HT1080 (cell line): ENCODE measurements around the gene GDAP1L1. TPM values are rescaled to one million over a fixed set of nuclear protein-coding genes. Genes with fewer than 3 reads are reported as not detected.

Experiments
- DNase-seq: peaks from one replicate; pipeline ENCODE4 v3.0.0-alpha.2; 2015; ENCODE audit warnings: low read depth
- polyA plus RNA-seq, 2 experiments: library from polyadenylated mRNA; depleted of rRNA; stranded (reverse); fragments of >200 nt; gene quantifications; 2 replicates each; pipeline ENCODE4 v1.2.3, GENCODE V29; 2015
- total RNA-seq: library from RNA; depleted of rRNA; stranded (reverse); fragments of >200 nt; shearing (Covaris generic); gene quantifications from 2 replicates; pipeline ENCODE4 v1.2.3, GENCODE V29; 2014; rRNA removed

The GDAP1L1 gene
- total RNA-seq, result 0.03 TPM in 1 of 2 replicates, not detected in the other
- 0.06 TPM in 1 of 2 replicates, not detected in the other for polyA plus RNA-seq (2015; cell fraction: cytosol; rRNA removed)
- polyA plus RNA-seq (2015; cell fraction: nucleus; rRNA removed), result not detected in 2 replicates

- no peak for DNase-seq
Measured at GRCh38 chr20:44247131-44247571, at the start of gene GDAP1L1. TSS of gene GDAP1L1 (plus strand) at chr20:44247308. CDS start at chr20:44247335, 27 bp downstream.

- no peak for DNase-seq
Measured at GRCh38 chr20:44198872-44199271, 48.2 kb upstream of the GDAP1L1 start.

- no peak for DNase-seq
Measured at GRCh38 chr20:44199877-44200276, 47.2 kb upstream of the GDAP1L1 start.

GRCh38 chr20:44200371-44200770, 46.7 kb upstream of the GDAP1L1 start:
- DNase-seq, result no peak

- no peak for DNase-seq
Measured at GRCh38 chr20:44200983-44201382, 46.1 kb upstream of the GDAP1L1 start.

- DNase-seq, result no peak
Measured at GRCh38 chr20:44203161-44203560, 43.9 kb upstream of the GDAP1L1 start.

DNA sequence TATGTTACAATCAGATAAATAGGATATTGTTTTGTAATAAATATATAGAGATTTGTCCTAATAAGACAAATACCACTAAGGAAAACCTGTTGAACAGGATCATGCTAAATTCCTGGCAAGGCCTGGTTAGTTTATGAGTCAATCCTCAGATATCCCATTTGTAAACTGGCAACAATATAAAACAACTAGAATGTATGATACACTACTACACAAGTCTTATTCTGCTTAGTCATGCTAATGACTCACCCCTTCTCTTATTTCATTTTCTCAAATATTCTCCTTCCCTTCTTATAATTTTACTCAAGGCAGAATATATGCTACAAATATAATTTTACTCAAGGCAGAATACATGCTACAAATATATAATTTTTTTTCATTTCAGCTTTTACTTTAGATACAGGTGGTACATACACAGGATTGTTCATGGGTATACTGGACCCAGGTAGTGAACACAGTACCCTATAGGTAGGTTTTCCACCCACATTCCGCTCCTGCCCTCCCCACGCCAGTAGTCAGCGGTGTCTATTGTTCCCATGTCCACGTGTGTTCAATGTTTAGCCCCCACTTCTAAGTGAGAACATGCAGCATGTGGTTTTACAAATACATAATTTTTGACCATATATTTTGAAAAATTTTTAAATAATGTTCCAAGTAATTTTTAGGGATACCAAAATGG, 42.8 kb upstream of the GDAP1L1 start:
- peak; percentile 93 for DNase-seq

DNA sequence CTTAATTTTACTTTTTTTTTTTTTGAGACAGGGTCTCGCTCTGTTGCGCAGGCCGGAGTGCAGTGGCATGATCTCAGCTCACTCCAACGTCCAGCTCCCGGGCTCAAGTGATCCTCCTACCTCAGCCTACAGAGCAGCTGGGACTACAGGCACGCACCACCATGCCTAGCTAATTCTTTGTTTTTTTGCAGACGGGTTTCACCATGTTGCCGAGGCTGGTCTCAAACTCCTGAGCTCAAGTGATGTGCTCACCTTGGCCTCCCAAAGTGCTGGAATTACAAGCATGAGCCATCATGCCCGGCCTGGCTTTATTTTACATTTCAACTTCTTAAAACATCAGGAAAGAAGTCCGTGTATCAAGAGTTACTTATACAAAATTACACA, 42.3 kb upstream of the GDAP1L1 start:
- DNase-seq, result no peak

DNA sequence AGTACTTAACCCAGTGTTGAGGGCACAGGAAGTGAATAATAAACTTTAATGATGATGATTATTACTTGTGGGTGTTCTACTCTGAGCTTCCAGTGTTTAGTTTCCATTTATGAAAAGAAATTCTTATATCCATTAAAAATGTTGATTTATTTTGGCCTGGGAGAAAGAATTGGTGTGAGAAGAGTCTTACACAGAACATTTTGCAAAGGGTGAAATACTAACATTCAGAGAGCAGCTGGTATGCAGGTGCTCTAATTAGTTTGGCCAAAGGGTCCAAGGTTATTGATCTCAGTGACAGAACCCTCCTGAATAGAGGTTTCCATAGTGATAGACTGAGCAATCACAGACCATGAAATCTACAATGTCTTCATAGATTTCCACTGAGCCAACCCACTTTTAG, 41.0 kb upstream of the GDAP1L1 start:
- DNase-seq, result no peak

DNA sequence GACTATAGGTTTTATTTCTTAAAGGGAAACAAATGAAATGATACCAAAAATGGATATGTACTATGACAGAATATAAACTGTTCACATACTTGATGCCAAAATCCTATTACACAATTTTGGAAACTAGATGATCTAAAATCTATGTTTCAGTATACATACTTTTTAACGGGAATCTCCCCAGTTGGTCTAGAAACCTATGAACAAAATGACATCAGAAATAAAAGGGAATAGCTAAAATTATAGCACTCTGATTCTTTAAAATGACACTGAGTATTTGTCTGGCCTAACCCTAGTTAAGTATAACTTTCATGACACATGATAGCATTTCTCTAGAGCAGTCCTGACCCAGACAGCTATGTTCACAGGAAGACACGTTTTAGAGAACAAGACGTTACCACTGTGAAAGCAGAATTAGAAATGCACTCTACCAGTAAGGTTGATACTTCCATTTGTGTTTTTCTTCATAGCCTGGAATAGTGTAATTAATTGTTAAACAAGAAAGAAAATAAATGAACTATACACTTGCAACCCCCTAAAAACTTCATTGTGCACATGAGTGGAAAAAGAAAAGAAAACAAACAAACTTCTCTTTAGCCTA, 39.9 kb upstream of the GDAP1L1 start:
- no peak for DNase-seq

DNA sequence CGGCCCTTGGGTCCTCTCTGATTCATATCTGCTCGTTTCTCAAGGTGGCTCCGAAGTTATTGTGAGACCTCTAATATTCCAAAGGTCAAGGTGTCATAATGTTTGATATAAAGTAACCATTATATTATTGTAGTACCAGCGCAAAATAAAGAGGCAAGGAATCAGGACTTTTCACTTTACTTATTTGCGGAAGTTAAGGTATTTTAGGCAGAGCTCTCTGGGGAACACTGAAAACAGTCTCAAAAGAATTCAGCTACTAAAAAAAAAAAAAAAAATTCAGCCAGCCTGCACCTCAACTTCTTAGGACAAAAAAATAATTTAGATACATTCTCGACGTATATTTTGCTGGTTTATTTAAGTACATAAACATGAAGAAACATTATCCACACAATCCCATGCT, 38.9 kb upstream of the GDAP1L1 start:
- DNase-seq, result no peak

DNA sequence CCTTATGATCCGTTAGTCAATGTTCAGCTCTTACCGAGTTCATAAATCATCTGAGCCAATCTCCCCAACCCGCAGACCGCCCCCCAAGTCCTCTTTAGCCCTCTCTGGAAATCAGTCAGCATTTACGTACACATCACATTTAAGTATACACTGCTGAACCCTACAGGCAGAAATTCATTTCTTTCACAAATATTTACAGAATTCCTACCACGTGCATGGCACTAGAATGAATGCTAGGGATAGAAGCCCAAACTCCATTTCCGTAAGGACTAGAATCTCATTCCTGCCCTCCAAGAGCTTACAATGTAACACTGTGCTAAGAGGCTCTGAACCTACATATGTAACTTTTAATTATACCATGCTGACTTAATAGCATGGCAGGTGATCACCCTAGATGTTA, 38.3 kb upstream of the GDAP1L1 start:
- DNase-seq, result no peak

- DNase-seq, result no peak
Measured at GRCh38 chr20:44209686-44210405, 37.3 kb upstream of the GDAP1L1 start.

DNA sequence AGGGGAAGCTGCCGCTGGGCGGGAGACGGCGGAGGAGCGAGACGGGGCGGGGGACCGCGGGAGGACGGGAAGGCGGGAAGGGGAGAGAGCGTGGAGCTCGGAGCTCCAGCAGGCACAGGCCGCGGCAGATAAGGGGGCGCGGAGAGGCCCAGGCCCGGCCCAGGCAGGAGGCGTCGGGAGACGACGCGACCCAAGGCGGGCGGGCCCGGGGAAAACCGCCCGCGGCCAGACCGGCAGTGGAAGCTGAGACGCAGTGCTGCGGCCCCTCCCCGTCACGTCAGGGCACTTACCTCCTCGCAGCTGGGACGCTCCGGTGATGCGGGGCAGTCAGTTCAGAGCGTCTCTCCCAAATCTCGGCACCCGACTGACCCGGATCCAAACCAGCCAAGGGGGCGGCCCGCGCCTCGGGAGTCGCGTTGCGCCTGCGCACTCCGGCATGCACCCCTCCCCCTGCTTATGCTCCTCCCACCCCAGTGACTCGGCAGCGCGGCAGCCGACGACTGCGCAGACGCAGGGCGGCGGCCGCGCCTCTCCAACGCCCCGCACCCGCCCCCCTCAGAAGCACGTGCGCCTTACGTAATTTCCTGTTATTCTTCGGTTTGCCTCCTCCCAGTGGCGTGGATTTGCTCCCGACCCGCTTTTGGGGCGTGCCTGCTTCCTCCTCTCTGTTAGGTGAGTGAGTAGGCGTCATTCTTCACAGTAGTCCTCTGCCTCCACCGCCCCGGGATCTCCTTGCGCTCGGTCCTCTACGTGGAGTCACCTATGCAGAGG, 36.5 kb upstream of the GDAP1L1 start, which contains the start of gene OSER1:
Gene OSER1, minus strand, starts transcription at position 366 of the 771 bp plus-strand sequence. CDS start 3,814 bp downstream, outside the sequence.
- peak; percentile 97 for DNase-seq

GRCh38 chr20:44211177-44212039, 35.7 kb upstream of the GDAP1L1 start:
- peak; percentile 18 for DNase-seq

GRCh38 chr20:44212792-44213191, 34.3 kb upstream of the GDAP1L1 start:
- DNase-seq, result peak; percentile 56

GRCh38 chr20:44215125-44215524, 32.0 kb upstream of the GDAP1L1 start:
- DNase-seq, result peak; percentile 42

DNA sequence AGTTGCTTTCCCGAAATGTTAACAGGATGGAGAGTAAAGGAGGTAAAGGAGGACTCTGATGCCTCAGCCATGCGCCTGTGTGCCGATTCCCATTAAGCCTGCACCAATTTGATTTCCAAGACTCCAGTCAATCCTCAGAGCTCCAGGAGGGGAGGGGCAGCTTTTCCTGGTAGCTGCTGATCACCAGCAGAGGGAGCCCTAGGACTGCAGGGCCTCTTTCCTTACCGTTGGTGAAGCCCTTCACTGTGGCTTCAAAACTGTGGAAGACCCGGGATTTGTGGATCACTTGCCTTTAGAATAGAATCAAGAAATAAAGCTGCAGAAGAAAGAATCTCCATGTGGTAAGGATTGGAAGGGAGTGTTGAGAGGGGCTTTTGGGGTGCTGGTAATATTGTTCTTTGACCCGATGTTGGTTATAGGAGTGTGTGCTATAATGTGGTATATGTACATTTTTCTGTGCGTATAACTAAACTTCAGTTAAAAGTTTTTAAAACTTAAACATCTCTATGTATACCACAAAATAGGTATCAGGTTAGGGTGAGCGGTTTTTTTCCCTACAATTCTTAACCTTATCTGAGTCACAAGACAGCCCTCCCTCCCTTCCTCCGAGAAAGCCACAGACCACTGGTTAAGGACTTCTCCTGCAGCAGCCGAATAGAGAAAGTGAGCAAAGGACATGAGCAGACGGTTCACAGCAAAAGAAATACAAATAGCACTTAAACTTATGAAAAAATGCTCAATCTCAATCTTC, 29.6 kb upstream of the GDAP1L1 start:
- peak; percentile 63 for DNase-seq

- DNase-seq, result no peak
Measured at GRCh38 chr20:44218446-44218845, 28.7 kb upstream of the GDAP1L1 start.
